HG03442 (cell line): ENCODE results near the gene MYH14.

Experiments
- ATAC-seq: cut with Tn5 transposase; IDR thresholded peaks from one replicate; pipeline ENCODE4 v1.9.1; 2021; ENCODE audit warnings: mild to moderate bottlenecking, moderate library complexity; ENCODE audit not compliant: unreplicated experiment

The MYH14 gene

DNA sequence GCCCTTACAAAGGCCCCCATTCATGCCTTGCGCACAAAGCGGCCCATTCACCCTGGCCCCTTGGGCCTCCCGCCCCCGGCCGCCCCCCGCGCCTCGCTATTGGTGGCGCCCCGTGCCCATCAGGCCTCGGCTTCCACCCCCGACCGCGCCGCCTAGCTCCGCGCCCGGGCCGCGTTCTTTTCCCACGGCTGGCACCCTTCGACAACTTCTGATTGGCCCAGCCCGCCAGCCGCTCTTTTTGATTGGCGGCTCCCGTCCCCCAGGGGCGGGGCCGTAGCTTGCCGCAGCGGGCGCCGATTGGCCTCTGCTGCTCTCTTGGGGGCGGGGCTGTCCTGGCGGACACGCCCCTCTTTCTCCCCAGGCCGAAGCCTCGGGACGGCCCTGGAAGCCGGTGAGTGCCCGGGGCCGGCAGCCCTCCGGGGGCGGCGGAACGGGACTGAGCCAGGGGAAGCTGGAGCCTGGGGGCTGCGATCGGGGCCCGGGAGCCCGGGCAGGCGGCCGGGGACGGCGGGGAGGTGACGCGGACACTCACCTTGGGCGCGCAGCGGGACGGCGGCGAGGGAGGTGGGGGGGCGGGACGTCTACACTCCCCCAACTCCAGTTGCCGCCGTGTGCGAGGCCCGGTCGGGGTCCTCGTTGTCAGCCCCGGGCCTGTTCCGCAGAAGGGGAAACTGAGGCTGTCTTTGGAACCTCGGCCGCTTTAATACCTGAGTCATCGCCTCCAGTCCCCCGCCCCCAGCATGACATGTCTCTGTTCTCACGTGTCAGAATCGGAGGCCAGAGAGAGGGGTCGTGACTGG, at the start of gene MYH14:
MYH14 (plus strand) TSS at position 342 of the 800 bp plus-strand sequence. CDS start 6,744 bp downstream, outside the sequence.
- no peak for ATAC-seq

DNA sequence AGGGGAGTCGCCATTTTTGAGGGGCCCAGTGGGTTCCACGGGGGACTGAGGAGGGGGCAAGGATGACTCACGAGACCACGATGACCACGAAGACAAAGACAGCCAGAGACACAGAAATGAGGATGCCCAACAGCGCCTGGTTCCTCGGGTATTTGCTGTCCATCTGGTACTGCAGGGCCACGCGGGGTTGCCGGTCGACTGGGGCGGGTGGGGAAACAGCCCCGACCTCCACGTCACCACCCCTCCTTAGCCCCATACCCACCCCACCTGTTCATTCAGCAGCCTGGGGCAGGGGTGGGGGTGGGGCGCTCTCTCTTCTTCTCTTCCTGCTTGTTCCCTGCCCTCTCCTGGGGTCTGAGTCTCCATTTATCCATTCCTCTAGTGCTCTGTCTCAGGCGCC, 48.9 kb upstream of the MYH14 start:
- no peak for ATAC-seq

DNA sequence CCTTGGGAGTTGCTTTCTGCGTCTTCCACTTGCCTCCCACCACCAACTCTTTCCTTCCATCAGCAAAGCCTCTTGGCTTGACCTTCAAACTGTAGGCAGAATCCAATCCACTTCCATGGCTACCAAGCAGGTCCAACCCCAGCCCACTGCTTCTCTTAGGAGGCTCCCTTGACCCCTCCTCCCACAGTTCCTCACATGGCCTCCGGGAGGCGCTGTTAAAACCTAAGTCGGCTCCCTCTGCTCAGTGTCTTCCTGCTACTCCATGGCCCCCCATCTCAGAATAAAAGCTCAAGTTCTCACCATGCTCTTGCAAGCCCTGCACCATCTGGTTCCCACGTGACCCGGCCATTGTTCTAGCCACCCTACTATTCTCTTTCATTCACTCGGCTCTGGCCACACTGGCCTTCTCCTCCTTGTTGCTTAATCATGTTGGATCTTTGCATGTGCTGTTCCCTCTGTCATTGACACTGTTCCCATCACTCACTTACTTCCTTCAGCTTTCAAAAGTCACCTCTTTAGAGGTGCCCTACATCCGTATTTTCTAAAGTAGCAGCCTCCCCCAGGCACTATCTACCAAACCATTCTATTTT, 47.8 kb upstream of the MYH14 start:
- ATAC-seq, result no peak

DNA sequence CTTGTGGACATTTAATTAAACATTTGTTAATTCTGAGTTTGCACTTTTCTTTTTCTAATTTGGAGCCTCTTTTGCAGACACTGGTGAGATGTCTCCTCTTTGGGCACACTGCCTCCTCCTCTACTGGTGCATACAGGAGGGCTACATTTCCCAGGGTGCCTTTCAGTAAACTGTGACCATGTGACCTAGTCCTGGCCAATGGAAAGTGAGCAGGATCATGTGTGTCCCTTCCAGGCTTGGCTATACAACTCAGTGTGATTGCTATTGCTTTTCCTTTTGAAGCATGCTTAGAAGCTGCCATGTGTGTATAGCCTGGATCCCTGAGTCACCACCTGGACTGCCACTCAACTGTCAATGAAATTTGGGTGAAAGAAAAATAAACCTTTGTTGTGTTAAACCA, 44.8 kb upstream of the MYH14 start:
- no peak for ATAC-seq

DNA sequence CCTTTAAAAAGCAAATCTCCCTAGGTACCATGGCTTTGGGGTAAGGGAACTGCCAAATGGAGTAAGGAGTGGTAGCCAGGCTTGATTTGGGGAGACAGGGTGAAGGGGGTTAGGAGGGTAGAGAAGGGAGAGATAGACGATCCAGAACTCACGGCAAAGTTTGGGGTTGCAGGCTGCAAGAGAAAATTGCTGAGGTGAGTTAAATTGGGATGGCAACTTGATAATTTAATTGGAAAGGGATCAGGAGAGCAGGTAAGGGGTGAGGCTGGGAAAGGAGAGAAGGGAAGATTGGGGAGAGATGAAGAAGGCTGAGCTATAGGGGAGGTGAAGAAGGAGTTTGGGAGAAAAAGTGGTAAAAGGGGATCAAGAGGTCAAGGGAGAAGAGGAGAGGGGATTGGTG, 44.3 kb upstream of the MYH14 start:
- ATAC-seq, result no peak

DNA sequence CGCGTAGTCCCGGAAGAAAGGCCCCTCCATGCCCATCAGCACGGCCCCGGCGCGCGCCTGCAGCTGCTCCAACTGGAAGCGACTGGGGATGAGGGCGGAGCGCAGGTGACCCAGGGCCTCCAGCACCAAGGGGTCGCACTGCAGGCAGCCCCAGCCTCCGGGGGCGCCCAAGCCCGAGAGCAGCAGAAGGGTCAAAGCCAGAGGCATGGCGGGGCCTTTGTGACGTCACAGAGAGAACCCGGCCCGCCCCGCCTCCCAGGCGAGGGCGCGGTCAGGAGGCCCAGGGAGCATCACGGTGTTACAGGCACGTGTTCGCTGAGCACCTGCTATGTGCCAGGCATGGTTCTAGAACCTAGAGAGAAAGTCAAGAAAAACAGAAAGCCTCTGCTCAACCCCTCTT, 40.4 kb upstream of the MYH14 start, which contains the start of gene IZUMO2:
IZUMO2 (minus strand) TSS at position 294 of the 400 bp plus-strand sequence; CDS start at position 207, 87 bp downstream.
- ATAC-seq, result no peak

DNA sequence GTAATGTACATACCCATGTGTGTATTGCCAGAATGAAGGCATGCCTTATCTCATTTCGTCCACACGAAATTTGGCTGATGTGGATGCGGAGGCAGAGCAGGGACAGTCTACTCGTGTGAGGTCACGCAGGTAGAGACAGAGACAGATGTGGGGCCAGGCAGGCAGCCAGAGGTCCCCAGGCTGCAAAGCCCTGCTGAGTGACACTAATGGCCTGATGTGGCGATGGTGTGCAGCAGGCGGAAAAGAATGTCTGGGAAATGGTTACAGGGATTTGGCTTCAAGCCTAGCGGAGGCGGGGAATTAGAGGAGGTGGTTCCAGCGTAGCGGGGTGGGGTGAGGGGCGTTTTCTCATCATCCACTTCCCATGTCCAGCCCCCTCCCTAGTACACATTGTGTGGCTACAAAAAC, 36.1 kb upstream of the MYH14 start:
- no peak for ATAC-seq

DNA sequence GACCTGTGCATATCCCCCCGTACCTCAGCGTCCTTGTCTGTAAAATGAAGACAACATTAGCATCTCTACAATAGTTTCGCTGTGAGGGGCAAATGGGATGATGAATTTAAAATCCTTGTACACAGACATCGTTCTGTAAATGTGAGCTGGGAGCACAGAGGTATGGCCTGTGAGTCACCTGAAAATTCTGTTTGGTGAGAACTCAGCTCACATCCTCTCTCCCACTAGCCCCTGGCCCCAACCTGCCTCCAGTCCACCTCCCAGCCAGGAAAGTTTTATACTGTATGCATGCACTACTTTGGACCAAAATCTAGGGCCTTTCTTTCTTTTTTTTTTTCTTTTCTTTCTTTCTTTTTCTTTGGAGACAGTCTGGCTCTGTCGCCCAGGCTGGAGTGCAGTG, 31.7 kb upstream of the MYH14 start:
- no peak for ATAC-seq

DNA sequence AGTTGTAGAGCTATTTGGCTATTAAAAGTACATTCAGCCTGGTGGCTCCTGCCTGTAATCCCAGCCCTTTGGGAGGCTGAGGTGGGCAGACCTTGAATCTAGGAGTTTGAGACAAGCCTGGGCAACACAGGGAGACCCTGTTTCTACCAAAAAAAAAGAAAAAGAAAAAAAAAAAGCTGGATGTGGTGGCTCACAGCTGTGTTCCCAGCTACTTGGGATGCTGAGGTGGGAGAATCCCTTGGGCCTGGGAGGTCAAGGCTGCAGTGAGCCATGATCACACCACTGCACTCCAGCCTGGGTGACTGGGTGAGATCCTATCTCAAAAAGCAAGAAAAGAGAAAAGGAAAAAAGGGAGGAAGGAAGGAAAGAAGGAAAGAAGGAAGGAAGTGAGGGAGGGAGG, 30.7 kb upstream of the MYH14 start:
- no peak for ATAC-seq

DNA sequence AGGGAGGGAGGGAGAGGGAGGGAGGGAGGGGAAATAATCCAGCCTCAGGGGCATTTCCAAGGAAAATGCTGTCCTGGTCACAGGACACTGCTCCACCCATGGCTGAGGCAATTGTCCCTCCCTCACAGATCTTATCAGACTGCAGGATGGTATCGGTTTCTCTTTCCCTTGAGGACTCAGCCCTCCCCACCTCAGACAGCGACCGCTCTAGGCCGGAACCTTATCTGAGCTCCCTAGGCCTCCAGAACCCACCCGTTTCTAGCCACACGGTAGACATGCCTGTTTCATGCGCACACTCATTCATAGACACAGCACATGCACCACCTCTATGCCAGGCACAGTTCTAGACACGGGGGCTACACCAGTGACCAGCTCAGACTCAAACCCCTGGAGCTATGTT, 30.3 kb upstream of the MYH14 start:
- no peak for ATAC-seq

DNA sequence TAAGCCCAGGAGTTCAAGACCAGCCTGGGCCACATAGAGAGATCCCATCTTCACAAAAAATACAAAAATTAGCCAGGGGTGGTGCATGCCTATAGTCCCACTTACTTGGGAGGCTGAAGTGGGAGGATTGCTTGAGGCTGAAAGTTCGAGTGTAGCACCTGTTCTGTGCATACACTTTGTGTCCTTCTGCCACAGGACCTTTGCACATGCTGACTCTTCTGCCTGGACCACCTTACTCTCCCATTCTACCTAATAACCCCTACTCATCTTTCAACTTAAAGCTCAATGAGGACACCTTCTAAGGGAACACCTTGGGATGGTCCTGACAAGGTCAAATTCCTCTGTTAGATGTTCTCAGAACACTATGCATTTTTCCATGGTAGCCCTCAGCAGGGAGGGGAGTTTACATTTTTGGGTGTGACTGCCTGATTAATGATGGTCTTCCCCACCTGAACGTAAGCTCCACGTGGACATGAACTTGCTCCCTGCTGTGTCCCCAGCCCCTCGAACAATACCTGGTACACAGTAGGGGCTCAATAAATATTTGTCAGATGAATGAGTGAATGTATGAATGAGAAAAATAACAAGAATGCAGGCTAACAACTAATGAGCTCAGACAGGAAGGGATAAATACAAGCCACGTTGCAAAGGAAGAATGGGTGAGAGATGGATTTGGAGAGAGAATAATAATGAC, 29.2 kb upstream of the MYH14 start:
- ATAC-seq, result no peak

DNA sequence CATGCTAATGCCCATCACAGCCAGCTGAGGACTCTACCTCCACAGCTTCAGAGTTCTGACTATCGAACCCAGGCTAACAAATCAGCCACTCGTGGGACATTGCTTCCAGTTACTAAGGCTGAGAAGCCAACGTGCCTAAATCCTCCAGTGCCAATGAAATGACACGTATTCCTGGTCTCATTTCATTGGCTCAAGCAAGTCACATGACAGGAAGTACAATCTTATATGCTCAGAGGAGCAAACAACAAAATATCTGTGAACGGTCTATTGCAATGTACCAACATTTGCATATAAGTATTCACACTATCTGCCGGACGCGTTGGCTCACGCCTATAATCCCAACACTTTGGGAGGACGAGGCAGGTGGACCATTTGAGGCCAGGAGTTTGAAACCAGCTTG, 27.5 kb upstream of the MYH14 start:
- ATAC-seq, result no peak

DNA sequence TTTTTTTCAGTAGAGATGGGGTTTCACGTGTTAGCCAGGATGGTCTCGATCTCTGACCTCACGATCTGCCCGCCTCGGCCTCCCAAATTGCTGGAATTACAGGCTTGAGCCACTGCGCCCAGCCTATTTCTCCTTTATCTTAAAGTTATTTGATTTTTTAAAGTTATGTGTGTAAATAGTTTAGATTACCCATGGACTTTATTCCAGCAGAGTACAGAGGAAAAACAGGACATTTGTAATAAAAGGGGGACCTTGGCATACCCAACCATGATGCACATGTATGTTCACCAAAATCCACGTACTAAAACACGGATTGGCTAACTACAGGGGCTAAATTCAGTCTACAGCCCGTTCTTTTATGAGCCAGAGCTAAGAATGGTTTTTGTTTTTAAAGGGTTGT, 26.6 kb upstream of the MYH14 start:
- ATAC-seq, result no peak

DNA sequence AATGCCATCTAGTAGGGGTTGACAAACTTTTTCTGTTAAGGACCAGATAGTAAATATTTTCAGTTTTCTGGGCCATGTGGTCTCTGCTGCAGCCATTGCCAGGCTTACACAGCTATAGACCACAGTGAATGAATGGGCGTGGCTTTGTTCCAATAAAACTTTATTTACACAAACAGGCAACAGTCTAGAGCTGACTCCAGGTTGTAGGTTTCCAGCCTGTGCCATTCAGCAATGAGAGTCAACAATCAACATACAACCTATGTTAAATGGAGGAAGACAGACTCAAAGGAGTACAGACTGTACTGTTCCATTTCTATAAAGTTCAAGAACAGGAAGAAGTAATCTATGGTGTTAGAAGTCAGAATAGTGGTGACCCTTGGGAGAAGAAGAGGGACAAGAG, 25.1 kb upstream of the MYH14 start:
- no peak for ATAC-seq

DNA sequence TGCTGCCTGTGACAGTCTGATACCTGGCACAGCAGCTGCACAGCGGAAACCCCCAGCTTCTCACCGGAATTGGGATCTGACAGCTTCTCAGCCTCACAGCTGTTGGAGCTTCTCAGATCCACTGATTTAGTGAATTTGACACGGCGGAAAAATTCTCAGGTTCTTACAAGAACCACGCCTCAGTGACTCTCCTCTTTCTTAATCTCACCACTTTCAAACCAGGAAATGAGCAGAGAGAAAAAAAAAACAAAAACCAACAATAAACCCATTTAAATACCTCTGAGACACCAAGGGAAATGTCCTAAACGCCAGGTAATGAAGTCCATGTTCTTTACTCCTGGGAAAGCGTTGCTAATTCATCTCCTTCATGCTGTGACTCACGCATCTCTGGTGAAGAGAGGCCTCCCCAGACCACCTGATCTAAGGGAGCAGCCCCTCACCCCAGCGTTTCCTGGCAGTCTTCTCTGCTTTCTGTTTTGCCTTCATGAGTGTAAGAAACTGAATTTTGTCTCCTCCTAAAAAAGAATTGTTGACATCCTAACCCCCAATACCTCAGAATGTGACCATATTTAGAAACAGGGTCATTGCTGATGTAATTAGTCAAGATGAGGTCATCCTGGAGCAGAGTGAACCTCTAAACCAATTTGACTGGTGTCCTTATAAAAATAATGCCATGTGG, 24.4 kb upstream of the MYH14 start:
- ATAC-seq, result no peak

DNA sequence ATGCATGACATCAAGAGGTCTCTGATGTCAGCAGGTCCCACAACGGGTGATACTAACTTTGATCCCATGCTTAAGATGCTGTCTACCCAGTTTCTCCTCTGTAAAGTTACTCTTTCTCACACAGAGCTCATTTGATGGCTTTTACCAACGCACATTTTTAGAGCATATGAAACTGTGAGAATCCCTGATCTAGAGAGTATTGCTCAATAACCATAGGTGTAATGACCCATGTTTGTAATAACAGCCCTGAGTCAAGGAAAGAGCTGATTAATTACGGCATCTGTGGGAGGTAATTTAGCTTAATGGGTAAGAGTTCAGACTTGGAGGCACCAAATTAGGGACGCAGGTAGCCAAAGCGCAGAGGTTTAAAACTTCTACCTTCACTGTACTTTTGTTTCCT, 22.3 kb upstream of the MYH14 start:
- ATAC-seq, result no peak

DNA sequence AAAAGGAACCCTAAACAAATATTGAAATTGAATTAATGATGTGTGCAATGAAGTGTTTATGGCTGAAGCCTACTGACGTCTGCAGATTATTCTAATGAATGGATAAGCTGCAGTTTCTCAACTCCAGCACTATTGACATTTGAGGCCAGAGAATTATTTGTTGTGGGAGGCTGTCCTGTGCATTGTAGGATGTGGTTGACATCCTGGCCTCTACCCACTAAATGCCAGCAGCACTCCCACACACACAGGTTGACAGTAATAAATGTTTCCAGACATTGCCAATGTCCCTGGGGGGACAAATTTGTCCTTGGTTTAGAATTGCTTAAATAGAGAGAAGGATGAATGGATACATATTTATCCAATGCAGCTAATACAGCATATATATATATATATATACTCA, 19.2 kb upstream of the MYH14 start:
- ATAC-seq, result no peak

DNA sequence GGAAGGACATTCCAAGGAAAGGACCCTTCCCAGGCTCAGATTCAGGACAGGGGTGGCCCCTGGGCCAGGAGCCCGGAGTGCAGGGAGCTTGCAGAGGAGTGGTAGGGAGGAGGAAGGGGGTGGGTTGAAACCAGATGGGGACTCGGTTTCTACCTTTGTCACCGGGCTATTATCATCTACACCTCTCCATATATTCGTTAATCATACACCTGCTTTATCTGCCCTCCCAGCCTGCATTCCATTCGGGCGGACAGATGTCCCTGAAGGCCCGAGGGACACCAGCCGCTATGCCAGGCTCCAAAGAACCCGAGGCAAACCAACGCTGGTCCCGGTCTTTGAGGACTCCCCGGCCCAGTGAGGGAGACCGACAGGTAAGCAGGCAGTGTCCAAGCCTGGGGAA, 15.5 kb upstream of the MYH14 start:
- ATAC-seq, result no peak

DNA sequence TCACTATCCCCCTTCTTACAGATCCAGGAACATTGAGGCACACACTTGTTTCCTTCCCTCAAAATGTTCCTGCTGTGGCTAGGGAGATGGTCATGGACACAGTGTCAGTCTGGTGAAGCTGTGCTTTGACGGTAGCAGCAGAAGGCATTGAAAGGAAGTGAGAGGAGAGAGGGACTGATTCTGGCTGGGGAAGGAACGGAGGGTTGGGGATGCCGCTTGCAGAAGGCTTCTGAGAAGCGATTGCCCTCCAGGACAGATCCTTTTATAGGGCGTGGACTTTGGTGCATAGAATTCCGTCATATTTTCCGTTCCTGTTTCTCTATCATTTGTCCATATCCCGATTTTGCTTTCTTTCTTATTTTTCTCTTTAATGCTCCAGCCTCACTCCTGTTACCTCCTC, 14.1 kb upstream of the MYH14 start:
- no peak for ATAC-seq

DNA sequence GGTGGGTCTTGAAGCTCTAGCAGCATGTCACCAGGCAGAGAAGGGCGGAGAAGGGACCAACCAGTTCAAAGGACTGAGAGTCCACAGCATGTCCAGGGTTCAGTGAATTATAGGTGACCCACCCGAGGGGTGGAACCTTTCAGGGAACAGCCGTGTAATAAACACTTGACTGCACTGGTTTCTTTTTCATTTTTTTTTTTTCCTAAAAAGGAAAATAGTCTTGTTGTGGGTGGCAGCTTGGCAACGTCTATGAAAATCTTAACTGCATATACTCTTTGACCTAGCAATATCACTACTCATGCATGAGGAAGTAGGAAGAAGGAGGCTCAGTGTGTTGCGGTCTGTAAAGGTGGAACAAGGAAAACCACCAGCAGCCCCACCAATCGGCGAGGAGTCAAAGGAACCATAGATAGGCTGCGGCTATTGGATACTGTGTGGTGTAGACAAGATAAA, 13.0 kb upstream of the MYH14 start:
- no peak for ATAC-seq

DNA sequence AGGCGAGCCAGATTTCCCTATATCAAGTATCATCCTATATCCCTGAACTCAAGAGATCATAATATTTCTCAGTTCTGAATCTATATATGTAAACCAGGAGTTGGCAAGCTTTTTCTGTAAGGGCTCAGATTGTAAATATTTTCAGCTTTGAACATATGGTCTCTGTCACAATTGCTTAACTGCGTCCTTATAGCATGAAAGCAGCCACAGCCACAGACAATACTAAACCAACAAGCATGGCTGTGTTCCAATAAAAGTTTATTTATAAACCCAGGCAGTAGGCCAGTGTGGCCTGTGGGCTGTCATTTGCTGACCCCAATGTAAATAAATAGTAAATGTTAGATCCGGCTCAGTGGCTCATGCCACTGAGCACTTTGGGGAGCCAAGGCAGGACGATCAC, 12.2 kb upstream of the MYH14 start:
- ATAC-seq, result no peak
